Chondrocyte (in vitro differentiated cells): ENCODE results near the gene P2RX1. TPM values are rescaled to one million over a fixed set of nuclear protein-coding genes. Genes with fewer than 3 reads are reported as not detected.

Source experiments
- DNase-seq: peaks from one replicate; pipeline ENCODE4 v3.0.0; 2021; ENCODE audit warnings: mixed read lengths, low spot score
- H3K27ac Mint-ChIP-seq: one replicate; pipeline ENCODE4 v1.8.0; 2021; ENCODE audit warnings: mild to moderate bottlenecking, moderate library complexity, mixed read lengths; ENCODE audit not compliant: unreplicated experiment
- H3K27me3 Mint-ChIP-seq: 2 replicates; pipeline ENCODE4 v1.8.0; 2021; ENCODE audit warnings: low read depth, mixed read lengths
- H3K36me3 Mint-ChIP-seq: 2 replicates; pipeline ENCODE4 v1.8.0; 2021; ENCODE audit warnings: low read depth, mixed read lengths
- H3K4me1 Mint-ChIP-seq: 2 replicates; pipeline ENCODE4 v1.8.0; 2021; ENCODE audit warnings: low read depth, mild to moderate bottlenecking, mixed read lengths
- H3K4me3 Mint-ChIP-seq: one replicate; pipeline ENCODE4 v1.8.0; 2021; ENCODE audit warnings: mild to moderate bottlenecking, moderate library complexity, mixed read lengths; ENCODE audit not compliant: unreplicated experiment
- H3K9me3 Mint-ChIP-seq: 2 replicates; pipeline ENCODE4 v1.8.0; 2021; ENCODE audit warnings: low read depth, mixed read lengths
- CTCF ChIP-seq: fragments of 200-600 bp; sonication (generic); IDR thresholded peaks from 2 replicates; pipeline ENCODE4 v1.5.0; 2021; ENCODE audit warnings: antibody characterized with exemption, mild to moderate bottlenecking, moderate library complexity
- total RNA-seq: library from RNA; stranded (reverse); gene quantifications from 3 replicates; pipeline ENCODE4 v1.2.1, GENCODE V29; 2021

The P2RX1 gene
- total RNA-seq, 1 donor from 2014 or later = not detected

DNA sequence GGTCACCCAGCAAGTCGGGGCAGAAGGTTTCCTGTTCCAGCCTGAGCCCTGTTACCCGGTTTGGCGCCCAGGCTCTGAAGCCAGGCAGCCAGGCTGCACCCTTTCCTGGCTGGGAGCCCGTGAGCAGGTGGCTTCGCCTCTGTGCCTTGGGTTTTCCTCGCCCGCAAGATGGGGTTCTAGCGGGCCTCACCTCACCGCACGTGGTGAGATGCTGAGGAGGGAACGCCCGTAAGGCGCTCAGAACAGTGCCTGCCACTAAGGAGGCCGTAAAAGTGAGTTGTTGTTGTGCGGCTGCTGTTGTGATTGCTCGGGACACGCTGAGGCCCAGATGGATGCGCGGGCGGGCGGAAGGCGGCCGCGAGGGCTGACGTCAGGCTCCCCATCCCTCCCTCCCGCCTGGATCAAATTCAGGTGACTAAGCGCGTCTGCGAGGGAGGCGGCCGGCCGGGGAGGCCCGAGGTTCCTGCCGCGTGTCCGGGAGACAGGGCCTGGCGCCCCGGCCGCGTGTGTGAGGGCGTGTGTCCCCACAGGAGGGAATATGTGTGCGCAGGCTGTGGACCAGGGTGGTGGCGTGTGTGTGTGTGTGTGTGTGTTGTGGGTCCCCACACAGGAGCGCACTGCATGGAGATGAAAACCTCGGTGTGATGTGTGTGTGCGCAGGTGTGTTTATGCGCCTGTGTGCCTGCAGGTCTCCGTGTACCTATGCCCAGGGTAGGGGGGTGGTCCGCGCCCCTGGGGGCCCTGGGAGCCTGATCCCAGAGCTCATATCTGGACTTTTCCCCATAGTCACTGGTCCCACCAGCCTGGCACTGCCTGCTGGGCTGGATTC, 27.7 kb downstream of the P2RX1 start:
- H3K36me3 Mint-ChIP-seq = no peaks in the 10 kb centered on the region
- peak overlapping the region; percentile 12 for H3K4me3 Mint-ChIP-seq
- H3K9me3 Mint-ChIP-seq = no peaks in the 10 kb centered on the region
- DNase-seq = no peak
- H3K27ac Mint-ChIP-seq = peak overlapping the region; percentile 95
- TF ChIP-seq CTCF = no peak
- H3K27me3 Mint-ChIP-seq = no peaks in the 10 kb centered on the region
- peaks cover 67% of the 10 kb centered on the region for H3K4me1 Mint-ChIP-seq

DNA sequence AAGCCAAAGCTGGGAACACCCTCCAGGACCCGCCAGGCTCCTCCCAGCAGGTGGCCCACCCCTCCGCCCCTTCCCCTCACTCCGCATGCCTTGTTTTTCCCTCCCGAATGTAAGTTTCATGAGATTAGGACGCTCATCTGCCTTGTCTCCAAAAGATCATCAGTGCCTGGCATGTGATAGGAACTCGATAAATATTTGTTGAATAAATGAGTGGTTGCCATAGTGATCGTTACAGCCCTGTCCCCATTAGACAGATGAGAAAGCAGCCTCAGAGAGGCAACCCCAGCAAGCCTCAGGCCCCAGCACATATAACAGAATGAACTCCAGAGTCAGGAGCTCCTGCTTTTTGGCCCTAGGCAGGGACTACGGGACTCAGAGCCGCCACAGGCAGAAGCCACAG, 28.5 kb downstream of the P2RX1 start:
- H3K4me1 Mint-ChIP-seq = peaks cover 64% of the 10 kb centered on the region
- no peaks in the 10 kb centered on the region for H3K36me3 Mint-ChIP-seq
- no peaks in the 10 kb centered on the region for H3K9me3 Mint-ChIP-seq
- no peaks in the 10 kb centered on the region for H3K27me3 Mint-ChIP-seq
- no peak overlapping the region for H3K4me3 Mint-ChIP-seq
- DNase-seq = no peak
- H3K27ac Mint-ChIP-seq = no peak overlapping the region
- no peak for TF ChIP-seq CTCF

GRCh38 chr17:3887394-3887793, 28.9 kb downstream of the P2RX1 start:
- Mint-ChIP-seq H3K27ac (peak overlapping the region; percentile 45), H3K27me3 (no peaks in the 10 kb centered on the region), H3K4me1 (peaks cover 64% of the 10 kb centered on the region), H3K4me3 (no peak overlapping the region), H3K9me3 (no peaks in the 10 kb centered on the region), H3K36me3 (no peaks in the 10 kb centered on the region)
- TF ChIP-seq CTCF = no peak
- no peak for DNase-seq

DNA sequence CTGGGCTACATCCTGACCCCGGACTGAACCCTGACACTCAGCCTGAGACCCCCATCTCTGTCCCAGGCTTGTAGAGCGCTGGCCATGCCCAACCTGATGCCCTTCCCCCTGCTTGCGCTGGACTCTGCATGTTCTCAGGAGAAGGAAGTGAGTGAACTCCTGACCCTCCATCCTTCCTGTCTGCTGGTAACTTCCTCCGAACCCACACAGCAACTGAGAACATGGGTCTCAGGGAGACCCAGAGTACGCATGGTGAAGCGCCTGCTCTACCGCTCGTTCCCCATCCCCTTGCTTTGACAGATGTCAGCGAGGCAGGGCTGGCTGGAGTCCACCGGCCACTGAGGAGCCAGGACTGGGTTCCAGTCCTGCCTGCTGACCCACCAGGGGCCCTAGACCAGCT, 29.5 kb downstream of the P2RX1 start:
- DNase-seq = no peak
- TF ChIP-seq CTCF = no peak
- H3K4me1 Mint-ChIP-seq = peaks cover 60% of the 10 kb centered on the region
- no peaks in the 10 kb centered on the region for H3K36me3 Mint-ChIP-seq
- H3K4me3 Mint-ChIP-seq = no peak overlapping the region
- no peak overlapping the region for H3K27ac Mint-ChIP-seq
- H3K9me3 Mint-ChIP-seq = no peaks in the 10 kb centered on the region
- no peaks in the 10 kb centered on the region for H3K27me3 Mint-ChIP-seq

DNA sequence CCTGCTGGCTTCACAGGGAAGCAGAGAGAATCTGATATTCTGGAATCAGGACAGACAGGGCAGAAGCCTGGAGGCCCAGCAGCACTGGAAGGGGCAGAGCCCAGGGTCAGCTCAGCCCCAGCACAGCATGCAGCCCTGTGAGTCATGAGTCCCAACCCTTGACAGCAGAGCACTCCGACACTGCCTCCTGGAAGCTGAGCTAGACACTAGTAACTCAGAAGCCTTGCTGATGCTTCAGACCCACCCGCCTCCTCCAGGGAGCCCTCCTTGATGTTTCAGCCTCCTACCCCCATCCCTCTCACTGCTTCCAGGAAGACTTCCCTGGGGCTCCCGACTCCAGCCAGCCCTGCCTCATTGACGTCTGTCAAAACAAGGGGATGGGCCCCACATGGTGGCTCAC, 30.3 kb downstream of the P2RX1 start:
- Mint-ChIP-seq H3K4me1 (peaks cover 52% of the 10 kb centered on the region), H3K9me3 (no peaks in the 10 kb centered on the region), H3K27ac (peak overlapping the region; percentile 70), H3K36me3 (no peaks in the 10 kb centered on the region), H3K27me3 (no peaks in the 10 kb centered on the region), H3K4me3 (no peak overlapping the region)
- DNase-seq = no peak
- TF ChIP-seq CTCF = no peak
